ENCODE data around the gene BMP15.

BMP15 gene

GRCh38 chrX:50913520-50913919, 3.0 kb downstream of the BMP15 start:
- no peak overlapping the region for H3K4me3 ChIP-seq (ENCODE audit: low read depth, low read length)
- POLR2A ChIA-PET, result no interaction called here
- H3K27ac ChIP-seq (ENCODE audit: extremely low read depth, low read depth, low read length), result no peak overlapping the region
- no peaks in the 10 kb centered on the region for H3K36me3 ChIP-seq (ENCODE audit: control insufficient read depth in 2 of 2, insufficient read depth in 1 of 2, low read length in 2 of 2)
- no peak for TF ChIP-seq ZNF202 (tag by site-specific recombination; IDR thresholded peaks at IDR 0.05; ENCODE audit: borderline replicate concordance)
- TF ChIP-seq ZNF558 (tag by site-specific recombination; IDR thresholded peaks at IDR 0.05), result no peak
- no peak for TF ChIP-seq ZNF366 (tag by site-specific recombination; conservative IDR thresholded peaks at IDR 0.05)
- no peak for TF ChIP-seq ZNF324 (tag by site-specific recombination; IDR thresholded peaks at IDR 0.05)
- TF ChIP-seq, protein P1, sequence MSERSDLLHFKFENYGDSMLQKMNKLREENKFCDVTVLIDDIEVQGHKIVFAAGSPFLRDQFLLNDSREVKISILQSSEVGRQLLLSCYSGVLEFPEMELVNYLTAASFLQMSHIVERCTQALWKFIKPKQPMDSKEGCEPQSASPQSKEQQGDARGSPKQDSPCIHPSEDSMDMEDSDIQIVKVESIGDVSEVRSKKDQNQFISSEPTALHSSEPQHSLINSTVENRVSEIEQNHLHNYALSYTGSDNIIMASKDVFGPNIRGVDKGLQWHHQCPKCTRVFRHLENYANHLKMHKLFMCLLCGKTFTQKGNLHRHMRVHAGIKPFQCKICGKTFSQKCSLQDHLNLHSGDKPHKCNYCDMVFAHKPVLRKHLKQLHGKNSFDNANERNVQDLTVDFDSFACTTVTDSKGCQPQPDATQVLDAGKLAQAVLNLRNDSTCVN (tag by site-specific recombination; optimal IDR thresholded peaks at IDR 0.05), result no peak
- TF ChIP-seq SCRT2 (tag by site-specific recombination; IDR thresholded peaks at IDR 0.05), result no peak
- TF ChIP-seq ZNF521 (tag by site-specific recombination; IDR thresholded peaks at IDR 0.05), result no peak
- TF ChIP-seq ZNF302 (tag by site-specific recombination; IDR thresholded peaks at IDR 0.05; ENCODE audit: low read depth), result no peak
- no peak for TF ChIP-seq ZNF623 (tag by site-specific recombination; IDR thresholded peaks at IDR 0.05)
- TF ChIP-seq ZNF146 (tag by site-specific recombination; IDR thresholded peaks at IDR 0.05), result no peak
- CTCF ChIA-PET, result no interaction called here
- H3K9me3 ChIP-seq (ENCODE audit: control insufficient read depth, insufficient read depth, low read depth, low read length), result no peaks in the 10 kb centered on the region
- no peaks in the 10 kb centered on the region for H3K4me1 ChIP-seq (ENCODE audit: control insufficient read depth, insufficient read depth, low read length)

DNA sequence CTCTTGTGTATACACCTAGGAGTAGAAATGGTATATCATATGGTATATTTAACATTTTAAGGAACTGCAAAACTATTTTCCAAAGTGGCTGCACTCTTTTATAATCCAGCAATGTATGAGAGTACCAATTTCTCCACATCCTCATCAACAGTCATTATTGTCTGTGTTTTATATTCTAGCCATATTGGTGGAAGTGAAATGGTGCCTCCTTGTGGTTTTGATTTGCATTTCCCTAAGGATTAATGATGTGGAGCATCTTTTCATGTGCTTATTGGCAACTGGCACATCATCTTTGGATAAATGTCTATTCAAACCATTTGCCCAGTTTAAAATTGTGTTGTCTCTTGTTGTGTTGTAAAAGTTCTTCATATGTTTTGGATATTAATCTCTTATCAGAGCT, 9.6 kb downstream of the BMP15 start:
- POLR2A ChIA-PET, result no interaction called here
- Histone ChIP-seq H3K4me1 (ENCODE audit: control insufficient read depth, insufficient read depth, low read length) (no peaks in the 10 kb centered on the region), H3K36me3 (ENCODE audit: control insufficient read depth in 2 of 2, insufficient read depth in 1 of 2, low read length in 2 of 2) (no peaks in the 10 kb centered on the region), H3K27ac (ENCODE audit: extremely low read depth, low read depth, low read length) (no peak overlapping the region), H3K4me3 (ENCODE audit: low read depth, low read length) (no peak overlapping the region), H3K9me3 (ENCODE audit: control insufficient read depth, insufficient read depth, low read depth, low read length) (no peaks in the 10 kb centered on the region)
- TF ChIP-seq SP2 (tag by site-specific recombination; IDR thresholded peaks at IDR 0.05), result no peak
- no peak for TF ChIP-seq ZBTB7A (tag by site-specific recombination; IDR thresholded peaks at IDR 0.05; ENCODE audit: low read depth)
- TF ChIP-seq ZNF654 (tag by site-specific recombination; IDR thresholded peaks at IDR 0.05; ENCODE audit: low read depth), result peak; percentile 13
- CTCF ChIA-PET, result interaction anchor here (0.6 to 6.8 kb wide), 8 partner anchors 13 to 1405 kb away, joined by 3 to 73 read pairs (median 4); no protein-coding TSS in a partner anchor

- no peaks in the 10 kb centered on the region for H3K4me1 ChIP-seq (ENCODE audit: control insufficient read depth, insufficient read depth, low read length)
- H3K9me3 ChIP-seq (ENCODE audit: control insufficient read depth, insufficient read depth, low read depth, low read length), result no peaks in the 10 kb centered on the region
- H3K4me3 ChIP-seq (ENCODE audit: low read depth, low read length), result no peak overlapping the region
- H3K36me3 ChIP-seq (ENCODE audit: control insufficient read depth in 2 of 2, insufficient read depth in 1 of 2, low read length in 2 of 2), result no peaks in the 10 kb centered on the region
- CTCF ChIA-PET, result no interaction called here
- POLR2A ChIA-PET, result no interaction called here
- H3K27ac ChIP-seq (ENCODE audit: extremely low read depth, low read depth, low read length), result no peak overlapping the region
- TF ChIP-seq, protein P2, sequence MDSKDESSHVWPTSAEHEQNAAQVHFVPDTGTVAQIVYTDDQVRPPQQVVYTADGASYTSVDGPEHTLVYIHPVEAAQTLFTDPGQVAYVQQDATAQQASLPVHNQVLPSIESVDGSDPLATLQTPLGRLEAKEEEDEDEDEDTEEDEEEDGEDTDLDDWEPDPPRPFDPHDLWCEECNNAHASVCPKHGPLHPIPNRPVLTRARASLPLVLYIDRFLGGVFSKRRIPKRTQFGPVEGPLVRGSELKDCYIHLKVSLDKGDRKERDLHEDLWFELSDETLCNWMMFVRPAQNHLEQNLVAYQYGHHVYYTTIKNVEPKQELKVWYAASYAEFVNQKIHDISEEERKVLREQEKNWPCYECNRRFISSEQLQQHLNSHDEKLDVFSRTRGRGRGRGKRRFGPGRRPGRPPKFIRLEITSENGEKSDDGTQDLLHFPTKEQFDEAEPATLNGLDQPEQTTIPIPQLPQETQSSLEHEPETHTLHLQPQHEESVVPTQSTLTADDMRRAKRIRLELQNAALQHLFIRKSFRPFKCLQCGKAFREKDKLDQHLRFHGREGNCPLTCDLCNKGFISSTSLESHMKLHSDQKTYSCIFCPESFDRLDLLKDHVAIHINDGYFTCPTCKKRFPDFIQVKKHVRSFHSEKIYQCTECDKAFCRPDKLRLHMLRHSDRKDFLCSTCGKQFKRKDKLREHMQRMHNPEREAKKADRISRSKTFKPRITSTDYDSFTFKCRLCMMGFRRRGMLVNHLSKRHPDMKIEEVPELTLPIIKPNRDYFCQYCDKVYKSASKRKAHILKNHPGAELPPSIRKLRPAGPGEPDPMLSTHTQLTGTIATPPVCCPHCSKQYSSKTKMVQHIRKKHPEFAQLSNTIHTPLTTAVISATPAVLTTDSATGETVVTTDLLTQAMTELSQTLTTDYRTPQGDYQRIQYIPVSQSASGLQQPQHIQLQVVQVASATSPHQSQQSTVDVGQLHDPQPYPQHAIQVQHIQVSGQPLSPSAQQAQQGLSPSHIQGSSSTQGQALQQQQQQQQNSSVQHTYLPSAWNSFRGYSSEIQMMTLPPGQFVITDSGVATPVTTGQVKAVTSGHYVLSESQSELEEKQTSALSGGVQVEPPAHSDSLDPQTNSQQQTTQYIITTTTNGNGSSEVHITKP (tag by site-specific recombination; IDR thresholded peaks at IDR 0.05), result no peak
- TF ChIP-seq ZNF223 (tag by site-specific recombination; IDR thresholded peaks at IDR 0.05), result no peak
- TF ChIP-seq, protein P3, sequence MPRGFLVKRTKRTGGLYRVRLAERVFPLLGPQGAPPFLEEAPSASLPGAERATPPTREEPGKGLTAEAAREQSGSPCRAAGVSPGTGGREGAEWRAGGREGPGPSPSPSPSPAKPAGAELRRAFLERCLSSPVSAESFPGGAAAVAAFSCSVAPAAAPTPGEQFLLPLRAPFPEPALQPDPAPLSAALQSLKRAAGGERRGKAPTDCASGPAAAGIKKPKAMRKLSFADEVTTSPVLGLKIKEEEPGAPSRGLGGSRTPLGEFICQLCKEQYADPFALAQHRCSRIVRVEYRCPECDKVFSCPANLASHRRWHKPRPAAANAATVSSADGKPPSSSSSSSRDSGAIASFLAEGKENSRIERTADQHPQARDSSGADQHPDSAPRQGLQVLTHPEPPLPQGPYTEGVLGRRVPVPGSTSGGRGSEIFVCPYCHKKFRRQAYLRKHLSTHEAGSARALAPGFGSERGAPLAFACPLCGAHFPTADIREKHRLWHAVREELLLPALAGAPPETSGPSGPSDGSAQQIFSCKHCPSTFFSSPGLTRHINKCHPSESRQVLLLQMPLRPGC (tag by site-specific recombination; IDR thresholded peaks at IDR 0.05), result no peak
Measured at GRCh38 chrX:50927127-50927526, 16.6 kb downstream of the BMP15 start.

Data from HEK293 (cell line).